GM21381 (cell line): ENCODE results near the gene BMP6.

ENCODE experiments used
- ATAC-seq: cut with Tn5 transposase; IDR thresholded peaks from one replicate; pipeline ENCODE4 v1.9.1; 2021; ENCODE audit warnings: mild to moderate bottlenecking, moderate library complexity; ENCODE audit not compliant: unreplicated experiment

Gene BMP6

GRCh38 chr6:7725849-7726415, at the start of gene BMP6:
TSS of gene BMP6 (plus strand) at chr6:7726099. CDS start at chr6:7726956, 857 bp downstream.
- peak; percentile 73 for ATAC-seq

DNA sequence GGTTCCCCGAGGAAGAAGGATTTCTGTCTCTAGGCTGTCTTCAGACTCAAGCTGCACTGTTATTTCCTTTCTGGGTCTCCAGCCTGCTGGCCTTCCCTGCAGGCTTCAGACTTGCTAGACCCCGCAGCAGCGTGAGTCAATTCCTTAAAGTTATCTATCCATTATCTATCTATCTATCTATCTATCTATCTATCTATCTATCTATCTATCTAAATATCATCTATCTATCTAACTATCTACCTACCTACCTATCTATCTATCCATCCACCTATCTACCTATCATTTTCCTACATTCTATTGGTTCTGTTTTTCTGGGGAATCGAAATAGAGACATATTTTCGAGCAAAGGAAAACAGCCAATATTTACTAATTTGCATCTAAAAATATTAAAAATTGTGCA, 48.7 kb upstream of the BMP6 start:
- no peak for ATAC-seq

- no peak for ATAC-seq
These were observed 45.4 kb upstream of the BMP6 start for GRCh38 chr6:7680393-7681075.

DNA sequence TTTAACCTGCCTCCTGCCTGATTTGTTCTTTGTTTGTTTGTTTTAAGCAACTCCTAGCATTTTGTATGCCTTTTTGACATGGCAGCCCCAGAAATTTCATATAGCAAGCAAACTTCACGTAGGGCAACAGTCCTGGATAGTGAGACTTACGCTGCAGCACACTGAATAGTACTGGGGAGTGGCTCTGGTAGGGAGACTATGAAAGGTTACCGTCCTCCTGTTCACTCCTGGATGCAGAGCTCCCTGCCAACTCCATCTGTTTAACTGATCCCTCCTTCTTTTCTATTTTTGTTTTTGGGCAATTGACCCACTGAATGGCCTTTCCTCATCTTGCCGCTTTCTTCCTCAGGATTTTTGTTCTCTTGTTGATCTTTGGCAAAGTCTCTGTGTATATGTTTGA, 44.5 kb upstream of the BMP6 start:
- ATAC-seq = no peak

- no peak for ATAC-seq
These were observed 41.8 kb upstream of the BMP6 start for GRCh38 chr6:7684076-7684475.

GRCh38 chr6:7684843-7685242, 41.1 kb upstream of the BMP6 start:
- ATAC-seq = no peak

GRCh38 chr6:7685276-7685675, 40.6 kb upstream of the BMP6 start:
- ATAC-seq = no peak

DNA sequence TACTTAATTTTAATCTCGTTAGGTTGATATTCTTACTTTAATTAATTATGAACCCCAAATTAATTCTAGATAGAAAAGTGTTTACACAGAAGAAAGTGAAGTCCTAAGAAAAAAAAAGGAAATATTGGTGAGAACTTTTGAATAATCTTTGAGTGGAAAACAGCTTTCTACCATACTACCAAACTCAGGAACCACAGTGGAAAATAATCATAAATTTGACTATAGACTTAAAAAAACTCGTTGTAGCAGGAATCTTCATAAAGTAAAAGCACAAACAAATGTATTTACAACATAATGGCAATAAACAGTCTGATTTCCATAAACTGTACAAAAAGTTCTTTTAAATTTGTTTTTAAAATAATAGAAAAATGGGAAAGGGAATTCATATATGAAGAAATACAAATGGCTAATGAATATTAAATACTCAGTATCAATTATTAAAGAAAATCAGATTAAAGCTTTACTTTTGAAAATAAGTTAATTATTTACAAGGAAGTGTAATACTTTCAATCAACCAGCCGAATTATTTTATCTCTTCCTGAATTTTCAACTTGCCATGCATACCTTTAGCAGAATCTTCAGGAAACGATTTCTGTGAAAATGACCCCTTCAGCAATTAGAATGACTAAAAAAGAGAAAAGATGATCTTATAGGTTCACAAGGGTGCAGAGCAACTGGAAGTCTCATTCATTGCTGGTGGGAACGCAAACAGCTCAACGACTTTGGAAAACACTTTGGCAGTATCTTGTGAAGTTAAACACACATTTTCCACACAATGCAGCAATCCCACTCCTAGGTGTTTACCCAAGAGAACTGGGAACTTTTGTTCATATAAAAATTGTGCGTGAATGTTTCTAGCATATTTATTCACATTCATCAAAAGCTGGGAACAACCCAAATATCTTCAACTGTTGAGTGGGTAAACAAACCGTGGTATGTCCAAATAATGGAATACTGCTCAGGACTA, 38.5 kb upstream of the BMP6 start:
- no peak for ATAC-seq

DNA sequence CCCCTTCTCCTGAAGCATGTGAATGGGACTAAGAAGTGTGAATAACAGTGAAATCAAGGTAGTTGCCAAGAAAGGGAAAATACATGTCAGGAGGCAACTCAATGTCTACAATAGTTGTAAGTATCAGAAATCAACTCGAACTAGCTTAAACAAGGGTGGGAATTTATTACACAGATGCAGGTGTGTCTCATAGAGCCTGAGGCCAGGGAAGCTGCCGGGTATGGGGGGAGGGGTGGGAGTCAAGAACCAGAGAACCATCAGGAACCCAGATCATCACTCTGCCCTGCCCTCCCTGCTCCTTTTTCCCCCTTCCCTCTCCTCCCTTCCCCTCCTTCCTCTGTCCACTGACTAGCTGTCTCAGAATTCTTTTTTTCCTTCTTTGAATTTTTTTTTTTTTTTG, 34.9 kb upstream of the BMP6 start:
- ATAC-seq = no peak

GRCh38 chr6:7691675-7692452, 34.0 kb upstream of the BMP6 start:
- no peak for ATAC-seq

GRCh38 chr6:7692453-7692784, 33.5 kb upstream of the BMP6 start:
- ATAC-seq = no peak

- no peak for ATAC-seq
These were observed 32.1 kb upstream of the BMP6 start for GRCh38 chr6:7693827-7694226.

GRCh38 chr6:7696061-7696460, 29.8 kb upstream of the BMP6 start:
- no peak for ATAC-seq

- ATAC-seq = no peak
These were observed 28.5 kb upstream of the BMP6 start for GRCh38 chr6:7697432-7697819.

GRCh38 chr6:7697820-7698623, 27.9 kb upstream of the BMP6 start:
- no peak for ATAC-seq

DNA sequence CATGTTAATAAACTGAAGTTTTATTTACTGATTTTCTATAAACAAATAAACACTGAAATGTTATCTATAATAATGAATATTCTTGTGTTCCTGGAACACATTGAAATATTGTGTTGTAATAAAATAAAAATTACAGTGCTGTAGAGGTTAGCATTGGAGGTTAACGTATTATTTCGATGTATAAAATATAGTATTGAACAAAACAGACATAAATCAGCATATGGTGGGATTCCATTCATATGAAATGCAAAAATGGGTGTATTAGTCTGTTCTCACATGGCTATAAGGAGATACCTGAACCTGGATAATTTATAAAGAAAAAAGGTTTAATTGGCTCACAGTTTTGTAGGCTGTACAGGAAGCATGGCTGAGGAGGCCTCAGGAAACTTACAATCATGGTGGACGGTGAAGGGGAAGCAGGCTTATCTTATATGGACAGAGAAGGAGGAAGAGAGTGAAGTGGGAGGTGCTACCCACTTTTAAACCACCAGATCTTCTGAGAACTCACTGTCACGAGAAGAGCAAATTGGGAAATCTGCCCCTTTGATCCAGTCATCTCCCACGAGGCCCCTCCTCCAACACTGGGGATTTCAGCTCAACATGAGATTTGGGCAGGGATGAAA, 24.6 kb upstream of the BMP6 start:
- no peak for ATAC-seq

DNA sequence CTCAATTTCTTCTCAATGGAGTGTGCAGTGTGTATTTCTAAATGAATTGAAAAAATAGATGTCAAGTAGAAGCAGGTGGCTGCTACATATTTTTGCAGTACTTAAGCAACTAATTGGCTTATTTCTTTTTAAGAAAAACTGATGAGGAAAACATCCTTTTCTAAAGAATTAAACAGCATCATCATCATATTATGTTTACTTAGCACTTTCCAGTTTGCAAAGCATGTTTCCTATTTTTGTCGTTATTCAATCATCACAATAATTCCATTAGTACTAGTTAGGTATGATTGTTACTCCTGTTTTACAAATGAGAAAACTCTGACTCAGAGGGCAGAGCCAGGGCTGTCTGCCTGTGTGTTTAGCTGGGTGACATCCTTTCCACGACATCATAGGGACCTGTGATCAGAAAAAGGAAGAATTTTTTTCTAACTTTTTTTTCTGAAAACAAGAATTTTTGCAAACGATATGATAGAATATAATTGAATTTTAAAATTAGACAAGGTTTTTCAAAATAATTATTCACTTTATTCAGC, 22.7 kb upstream of the BMP6 start:
- no peak for ATAC-seq

DNA sequence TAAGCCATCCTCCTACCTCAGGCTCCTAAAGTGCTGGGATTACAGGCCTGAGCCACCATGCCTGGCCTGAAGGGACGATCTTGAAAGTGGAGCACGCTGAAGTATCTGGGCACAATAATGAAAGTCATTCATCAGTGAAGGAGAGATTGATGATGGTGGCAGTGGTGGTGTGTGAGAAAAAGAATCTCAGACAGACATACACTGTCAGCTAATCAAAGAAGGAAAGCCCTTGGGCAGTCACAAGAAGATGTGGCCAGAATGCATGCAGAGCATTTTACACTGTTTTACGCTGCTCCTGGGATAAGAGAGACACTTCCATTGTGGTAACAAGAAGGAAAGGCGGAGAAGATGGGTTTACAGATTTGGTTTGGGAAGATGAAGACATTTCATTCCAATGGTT, 20.4 kb upstream of the BMP6 start:
- ATAC-seq = no peak

DNA sequence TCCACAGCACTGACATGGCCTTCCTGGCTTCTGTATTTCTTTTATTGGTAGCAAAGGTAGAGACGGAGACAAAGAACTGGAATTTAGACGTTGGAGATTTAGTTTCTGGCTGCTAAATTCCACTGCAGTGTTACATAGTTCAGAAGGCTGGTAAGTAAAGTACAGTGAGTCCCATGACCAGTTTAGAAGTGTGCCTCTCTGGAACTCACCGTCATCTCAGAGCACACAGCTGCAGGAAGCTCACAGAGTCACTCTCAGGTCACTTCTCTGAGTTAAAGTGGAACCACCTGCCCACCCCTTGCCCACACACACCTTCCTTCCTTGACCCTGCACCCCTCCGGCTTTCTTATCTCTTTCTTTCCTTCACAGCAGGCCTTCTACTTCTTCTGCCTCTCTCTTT, 19.6 kb upstream of the BMP6 start:
- ATAC-seq = no peak

GRCh38 chr6:7707787-7708186, 18.1 kb upstream of the BMP6 start:
- ATAC-seq = no peak
